ENCODE measurements around the gene DRD2.

GRCh38 chr11:113372309-113372708 lies 102.9 kb downstream of the DRD2 start:
- no peak for TF ChIP-seq CTCF (IDR thresholded peaks at IDR 0.05; ENCODE audit: insufficient read depth, low read length, poor library complexity, severe bottlenecking)
- TF ChIP-seq EZH2phosphoT487 (conservative IDR thresholded peaks at IDR 0.05; ENCODE audit: low read length): no peak
